ENCODE results near the gene MRGPRF.

MRGPRF gene

GRCh38 chr11:69049490-69049867 lies 36.4 kb upstream of the MRGPRF start:
- H3K27ac ChIP-seq (ENCODE audit: low read length), result no peak overlapping the region

GRCh38 chr11:69048694-69049489 lies 35.8 kb upstream of the MRGPRF start, which contains the start of gene TPCN2:
Gene TPCN2 (plus strand): TSS chr11:69048932. CDS start chr11:69048998, 66 bp downstream.
- H3K9me3 ChIP-seq (ENCODE audit: control insufficient read depth, insufficient read depth, low read length), result no peaks in the 10 kb centered on the region
- H3K4me1 ChIP-seq (ENCODE audit: control insufficient read depth, insufficient read depth, low read length), result 0 out of 2 replicates have a peak, but pooled peaks cover 3% of the 10 kb centered on the region
- H3K36me3 ChIP-seq (ENCODE audit: control insufficient read depth, insufficient read depth, low read length), result no peaks in the 10 kb centered on the region; the same call in 1 of the 2 replicates
- H3K27ac ChIP-seq (ENCODE audit: low read length), result no peak within 1 kb of the TSS
- H3K27me3 ChIP-seq (ENCODE audit: control insufficient read depth, insufficient read depth, low read length), result no peaks in the 10 kb centered on the region
- peak; percentile 92 for DNase-seq (ENCODE audit: low read depth, low spot score)
- H3K4me3 ChIP-seq (ENCODE audit: low read length), result peak within 1 kb of the TSS; percentile 64
- no CpG with 5 or more reads among the region's 76 CpGs for WGBS (ENCODE audit: insufficient coverage, insufficient read length)

More at GRCh38 chr11:69049490-69049867, 36.4 kb upstream of the MRGPRF start:
- Histone ChIP-seq H3K4me3 (ENCODE audit: low read length) (peak overlapping the region; percentile 64; the same call in 1 of the 2 replicates), H3K36me3 (ENCODE audit: control insufficient read depth, insufficient read depth, low read length) (peaks cover 3% of the 10 kb centered on the region; the same call in 1 of the 2 replicates), H3K9me3 (ENCODE audit: control insufficient read depth, insufficient read depth, low read length) (no peaks in the 10 kb centered on the region), H3K27me3 (ENCODE audit: control insufficient read depth, insufficient read depth, low read length) (no peaks in the 10 kb centered on the region), H3K4me1 (ENCODE audit: control insufficient read depth, insufficient read depth, low read length) (0 out of 2 replicates have a peak, but pooled peaks cover 3% of the 10 kb centered on the region)
- no peak for DNase-seq (ENCODE audit: low read depth, low spot score)
- no CpG with 5 or more reads among the region's 15 CpGs for WGBS (ENCODE audit: insufficient coverage, insufficient read length)

- 100% methylated on average over 1 of the region's 11 CpGs for WGBS (ENCODE audit: insufficient coverage, insufficient read length)
Measured at GRCh38 chr11:69048031-69048693, 35.1 kb upstream of the MRGPRF start.

GRCh38 chr11:69044111-69045013 lies 31.3 kb upstream of the MRGPRF start:
- WGBS (ENCODE audit: insufficient coverage, insufficient read length), result no CpG with 5 or more reads among the region's 15 CpGs
- DNase-seq (ENCODE audit: low read depth, low spot score), result peak; percentile 33
- Histone ChIP-seq H3K4me1 (ENCODE audit: control insufficient read depth, insufficient read depth, low read length) (peaks cover 2% of the 10 kb centered on the region; the same call in 1 of the 2 replicates), H3K27ac (ENCODE audit: low read length) (no peak overlapping the region), H3K9me3 (ENCODE audit: control insufficient read depth, insufficient read depth, low read length) (no peaks in the 10 kb centered on the region), H3K4me3 (ENCODE audit: low read length) (no peak overlapping the region), H3K36me3 (ENCODE audit: control insufficient read depth, insufficient read depth, low read length) (no peaks in the 10 kb centered on the region), H3K27me3 (ENCODE audit: control insufficient read depth, insufficient read depth, low read length) (no peaks in the 10 kb centered on the region)

More at GRCh38 chr11:69048031-69048693, 35.1 kb upstream of the MRGPRF start:
- no peak for DNase-seq (ENCODE audit: low read depth, low spot score)
- Histone ChIP-seq H3K36me3 (ENCODE audit: control insufficient read depth, insufficient read depth, low read length) (no peaks in the 10 kb centered on the region; the same call in 1 of the 2 replicates), H3K9me3 (ENCODE audit: control insufficient read depth, insufficient read depth, low read length) (no peaks in the 10 kb centered on the region), H3K4me3 (ENCODE audit: low read length) (no peak overlapping the region), H3K27me3 (ENCODE audit: control insufficient read depth, insufficient read depth, low read length) (no peaks in the 10 kb centered on the region), H3K27ac (ENCODE audit: low read length) (no peak overlapping the region), H3K4me1 (ENCODE audit: control insufficient read depth, insufficient read depth, low read length) (0 out of 2 replicates have a peak, but pooled peaks cover 3% of the 10 kb centered on the region)

- Histone ChIP-seq H3K4me1 (ENCODE audit: control insufficient read depth, insufficient read depth, low read length) (peaks cover 2% of the 10 kb centered on the region; the same call in 1 of the 2 replicates), H3K9me3 (ENCODE audit: control insufficient read depth, insufficient read depth, low read length) (no peaks in the 10 kb centered on the region), H3K36me3 (ENCODE audit: control insufficient read depth, insufficient read depth, low read length) (no peaks in the 10 kb centered on the region), H3K27me3 (ENCODE audit: control insufficient read depth, insufficient read depth, low read length) (no peaks in the 10 kb centered on the region), H3K4me3 (ENCODE audit: low read length) (no peak overlapping the region), H3K27ac (ENCODE audit: low read length) (no peak overlapping the region)
- WGBS (ENCODE audit: insufficient coverage, insufficient read length), result no CpG with 5 or more reads among the region's 2 CpGs
- DNase-seq (ENCODE audit: low read depth, low spot score), result no peak
Measured at GRCh38 chr11:69041516-69041915, 28.5 kb upstream of the MRGPRF start.

- Histone ChIP-seq H3K9me3 (ENCODE audit: control insufficient read depth, insufficient read depth, low read length) (no peaks in the 10 kb centered on the region), H3K4me1 (ENCODE audit: control insufficient read depth, insufficient read depth, low read length) (peaks cover 2% of the 10 kb centered on the region; the same call in 1 of the 2 replicates), H3K36me3 (ENCODE audit: control insufficient read depth, insufficient read depth, low read length) (no peaks in the 10 kb centered on the region), H3K27me3 (ENCODE audit: control insufficient read depth, insufficient read depth, low read length) (no peaks in the 10 kb centered on the region), H3K27ac (ENCODE audit: low read length) (no peak overlapping the region), H3K4me3 (ENCODE audit: low read length) (no peak overlapping the region)
- DNase-seq (ENCODE audit: low read depth, low spot score), result no peak
- WGBS (ENCODE audit: insufficient coverage, insufficient read length), result no CpG with 5 or more reads among the region's 4 CpGs
Measured at GRCh38 chr11:69040581-69041260, 27.7 kb upstream of the MRGPRF start.

GRCh38 chr11:69040051-69040450 lies 27.0 kb upstream of the MRGPRF start:
- H3K4me3 ChIP-seq (ENCODE audit: low read length), result no peak overlapping the region
- H3K9me3 ChIP-seq (ENCODE audit: control insufficient read depth, insufficient read depth, low read length), result no peaks in the 10 kb centered on the region
- H3K27ac ChIP-seq (ENCODE audit: low read length), result no peak overlapping the region
- WGBS (ENCODE audit: insufficient coverage, insufficient read length), result no CpG with 5 or more reads among the region's 6 CpGs
- DNase-seq (ENCODE audit: low read depth, low spot score), result no peak
- no peaks in the 10 kb centered on the region for H3K27me3 ChIP-seq (ENCODE audit: control insufficient read depth, insufficient read depth, low read length)
- peaks cover 3% of the 10 kb centered on the region for H3K4me1 ChIP-seq (ENCODE audit: control insufficient read depth, insufficient read depth, low read length)
- H3K36me3 ChIP-seq (ENCODE audit: control insufficient read depth, insufficient read depth, low read length), result no peaks in the 10 kb centered on the region

GRCh38 chr11:69039501-69039900 lies 26.5 kb upstream of the MRGPRF start:
- Histone ChIP-seq H3K4me1 (ENCODE audit: control insufficient read depth, insufficient read depth, low read length) (peaks cover 4% of the 10 kb centered on the region), H3K36me3 (ENCODE audit: control insufficient read depth, insufficient read depth, low read length) (no peaks in the 10 kb centered on the region), H3K4me3 (ENCODE audit: low read length) (no peak overlapping the region), H3K27ac (ENCODE audit: low read length) (no peak overlapping the region), H3K9me3 (ENCODE audit: control insufficient read depth, insufficient read depth, low read length) (no peaks in the 10 kb centered on the region), H3K27me3 (ENCODE audit: control insufficient read depth, insufficient read depth, low read length) (no peaks in the 10 kb centered on the region)
- no peak for DNase-seq (ENCODE audit: low read depth, low spot score)
- no CpG with 5 or more reads among the region's 1 CpG for WGBS (ENCODE audit: insufficient coverage, insufficient read length)

GRCh38 chr11:69037544-69037943 lies 24.5 kb upstream of the MRGPRF start:
- H3K9me3 ChIP-seq (ENCODE audit: control insufficient read depth, insufficient read depth, low read length), result no peaks in the 10 kb centered on the region
- H3K4me3 ChIP-seq (ENCODE audit: low read length), result no peak overlapping the region
- no CpG with 5 or more reads among the region's 8 CpGs for WGBS (ENCODE audit: insufficient coverage, insufficient read length)
- H3K27ac ChIP-seq (ENCODE audit: low read length), result no peak overlapping the region
- H3K4me1 ChIP-seq (ENCODE audit: control insufficient read depth, insufficient read depth, low read length), result peaks cover 4% of the 10 kb centered on the region
- no peaks in the 10 kb centered on the region for H3K27me3 ChIP-seq (ENCODE audit: control insufficient read depth, insufficient read depth, low read length)
- no peak for DNase-seq (ENCODE audit: low read depth, low spot score)
- no peaks in the 10 kb centered on the region for H3K36me3 ChIP-seq (ENCODE audit: control insufficient read depth, insufficient read depth, low read length)

All from iPS DF 6.9 (cell line).